Upper lobe of right lung (tissue), 1 donor: ENCODE results near the gene NDUFV3. TPM values are rescaled to one million over a fixed set of nuclear protein-coding genes. Genes with fewer than 3 reads are reported as not detected.

Source experiments
- ATAC-seq: fragments of 200-7000 bp; cut with Tn5 transposase; one replicate; pipeline ENCODE4 v1.9.1; 2020; ENCODE audit warnings: mild to moderate bottlenecking, moderate library complexity
- DNase-seq: peaks from one replicate; pipeline ENCODE4 v3.0.0-alpha.2; 2020
- H3K27ac ChIP-seq: fragments of 200-600 bp; one replicate; pipeline ENCODE4 v1.8.0; 2022
- H3K27me3 ChIP-seq: fragments of 200-600 bp; one replicate; pipeline ENCODE4 v1.8.0; 2022; ENCODE audit warnings: mild to moderate bottlenecking
- H3K36me3 ChIP-seq: fragments of 200-600 bp; one replicate; pipeline ENCODE4 v1.8.0; 2022
- H3K4me1 ChIP-seq: fragments of 200-600 bp; one replicate; pipeline ENCODE4 v1.8.0; 2022
- H3K4me3 ChIP-seq: fragments of 200-600 bp; one replicate; pipeline ENCODE4 v1.8.0; 2022; ENCODE audit warnings: mild to moderate bottlenecking
- H3K9me3 ChIP-seq: fragments of 200-600 bp; one replicate; pipeline ENCODE4 v1.8.0; 2022
- intact Hi-C: fragments of 100-400 bp; cut with DNase I; formaldehyde crosslinking; loops from one replicate; pipeline ENCODE4 v1.11.0; 2022
- total RNA-seq: library from RNA; stranded (reverse); fragmentation: NEBNext Ultra II Directional; extraction: Animal tissue kit (Norgen Biotek cat#: 25700); gene quantifications from one replicate; pipeline ENCODE4 v1.2.1, GENCODE V29; 2021
- TF ChIP-seq, protein P1 (sequence below): fragments of 200-600 bp; IDR thresholded peaks from one replicate; pipeline ENCODE4 v1.8.0; 2022; ENCODE audit warnings: antibody characterized with exemption
- donor health status: DM: no; HTN: yes; CAD: no; lungs with severe emphysema.

The NDUFV3 gene
- total RNA-seq, 1 donor from 2014 or later: 38.5 TPM

DNA sequence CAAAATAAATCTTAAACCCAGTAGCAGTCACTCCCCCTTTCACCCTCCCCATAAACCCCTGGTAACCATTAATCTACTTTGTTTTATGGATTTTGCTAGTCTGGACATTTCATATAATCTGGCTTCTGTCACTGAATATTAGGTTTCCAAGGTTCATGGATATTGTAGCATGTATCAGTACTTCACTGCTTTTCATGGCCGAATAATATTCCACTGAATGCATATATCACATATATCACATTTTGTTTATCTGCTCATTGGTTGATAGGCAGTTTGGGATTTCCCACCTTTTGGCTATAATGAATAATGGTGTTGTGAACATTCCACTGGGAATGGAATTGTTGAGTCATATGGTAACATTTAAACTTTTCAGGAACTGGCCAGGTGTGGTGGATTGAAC lies 9.2 kb upstream of the NDUFV3 start:
- Histone ChIP-seq H3K9me3 (no peaks in the 10 kb centered on the region), H3K27me3 (no peaks in the 10 kb centered on the region), H3K27ac (no peak overlapping the region), H3K36me3 (no peaks in the 10 kb centered on the region), H3K4me3 (no peak overlapping the region), H3K4me1 (peaks cover 5% of the 10 kb centered on the region)
- intact Hi-C loops: no loop called here
- TF ChIP-seq, protein P1, sequence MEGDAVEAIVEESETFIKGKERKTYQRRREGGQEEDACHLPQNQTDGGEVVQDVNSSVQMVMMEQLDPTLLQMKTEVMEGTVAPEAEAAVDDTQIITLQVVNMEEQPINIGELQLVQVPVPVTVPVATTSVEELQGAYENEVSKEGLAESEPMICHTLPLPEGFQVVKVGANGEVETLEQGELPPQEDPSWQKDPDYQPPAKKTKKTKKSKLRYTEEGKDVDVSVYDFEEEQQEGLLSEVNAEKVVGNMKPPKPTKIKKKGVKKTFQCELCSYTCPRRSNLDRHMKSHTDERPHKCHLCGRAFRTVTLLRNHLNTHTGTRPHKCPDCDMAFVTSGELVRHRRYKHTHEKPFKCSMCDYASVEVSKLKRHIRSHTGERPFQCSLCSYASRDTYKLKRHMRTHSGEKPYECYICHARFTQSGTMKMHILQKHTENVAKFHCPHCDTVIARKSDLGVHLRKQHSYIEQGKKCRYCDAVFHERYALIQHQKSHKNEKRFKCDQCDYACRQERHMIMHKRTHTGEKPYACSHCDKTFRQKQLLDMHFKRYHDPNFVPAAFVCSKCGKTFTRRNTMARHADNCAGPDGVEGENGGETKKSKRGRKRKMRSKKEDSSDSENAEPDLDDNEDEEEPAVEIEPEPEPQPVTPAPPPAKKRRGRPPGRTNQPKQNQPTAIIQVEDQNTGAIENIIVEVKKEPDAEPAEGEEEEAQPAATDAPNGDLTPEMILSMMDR: no peak
- DNase-seq (no peak), ATAC-seq (no peak)

GRCh38 chr21:42887326-42887725 lies 5.8 kb upstream of the NDUFV3 start:
- intact Hi-C loops: no loop called here
- ATAC-seq: peak; percentile 83
- H3K27ac ChIP-seq: no peak overlapping the region
- no peak overlapping the region for H3K4me3 ChIP-seq
- H3K4me1 ChIP-seq: no peaks in the 10 kb centered on the region
- H3K27me3 ChIP-seq: no peaks in the 10 kb centered on the region
- no peaks in the 10 kb centered on the region for H3K9me3 ChIP-seq
- no peaks in the 10 kb centered on the region for H3K36me3 ChIP-seq
- TF ChIP-seq, protein P1: no peak
- DNase-seq: no peak

DNA sequence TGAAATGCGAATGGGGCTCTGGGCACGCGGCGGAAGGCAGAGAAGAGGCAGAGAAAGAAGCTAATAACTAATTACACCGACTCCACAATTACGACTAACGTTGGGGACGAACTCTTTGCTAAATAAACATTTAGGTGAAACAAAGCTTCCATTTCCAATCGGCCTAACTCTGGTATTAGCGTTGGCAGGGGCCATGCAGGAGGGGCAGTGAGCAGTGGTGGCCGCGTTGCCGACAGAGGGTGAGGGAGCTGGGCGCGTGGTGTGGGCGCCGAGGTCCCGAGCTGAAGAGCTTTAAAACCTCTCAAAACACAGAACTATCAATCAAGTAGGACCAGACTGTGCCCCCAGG lies 553 bp upstream of the NDUFV3 start:
- TF ChIP-seq, protein P1: no peak
- ATAC-seq: peak; percentile 41
- H3K4me3 ChIP-seq: peak overlapping the region; percentile 95
- no peaks in the 10 kb centered on the region for H3K4me1 ChIP-seq
- peaks cover 8% of the 10 kb centered on the region for H3K36me3 ChIP-seq
- no peaks in the 10 kb centered on the region for H3K27me3 ChIP-seq
- DNase-seq: no peak
- H3K27ac ChIP-seq: peak overlapping the region; percentile 96
- intact Hi-C loops: no loop called here
- H3K9me3 ChIP-seq: no peaks in the 10 kb centered on the region

GRCh38 chr21:42900446-42900845 lies 7.3 kb downstream of the NDUFV3 start:
- TF ChIP-seq, protein P1: no peak
- intact Hi-C loops: no loop called here
- Histone ChIP-seq H3K4me3 (no peak overlapping the region), H3K4me1 (no peaks in the 10 kb centered on the region), H3K27ac (no peak overlapping the region), H3K36me3 (peaks cover 77% of the 10 kb centered on the region), H3K27me3 (no peaks in the 10 kb centered on the region), H3K9me3 (no peaks in the 10 kb centered on the region)
- DNase-seq (no peak), ATAC-seq (no peak)

GRCh38 chr21:42903817-42904216 lies 10.7 kb downstream of the NDUFV3 start:
- intact Hi-C loops: no loop called here
- Histone ChIP-seq H3K36me3 (peaks cover 87% of the 10 kb centered on the region), H3K27me3 (no peaks in the 10 kb centered on the region), H3K4me3 (no peak overlapping the region), H3K9me3 (no peaks in the 10 kb centered on the region), H3K27ac (no peak overlapping the region), H3K4me1 (no peaks in the 10 kb centered on the region)
- ATAC-seq (no peak), DNase-seq (no peak)
- TF ChIP-seq, protein P1: no peak

DNA sequence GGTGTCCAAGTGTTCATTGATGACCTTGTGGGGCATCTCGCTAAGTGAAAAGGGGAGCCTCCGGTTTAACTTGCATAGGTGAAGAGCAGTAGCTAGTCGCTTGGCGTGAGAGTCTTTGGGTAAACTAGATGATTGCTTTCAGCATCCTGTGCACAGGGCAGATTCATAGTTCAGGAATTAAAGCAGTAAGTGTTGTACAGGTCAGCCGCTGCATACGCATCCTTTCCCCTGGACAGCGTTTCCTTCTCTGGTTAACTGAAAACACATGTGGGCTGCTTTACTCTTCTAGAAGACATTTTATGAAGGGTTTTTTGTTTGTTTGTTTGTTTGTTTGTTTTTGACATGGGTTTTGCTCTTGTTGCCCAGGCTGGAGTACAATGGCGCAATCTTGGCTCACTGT lies 12.1 kb downstream of the NDUFV3 start:
- intact Hi-C loops: no loop called here
- DNase-seq (no peak), ATAC-seq (no peak)
- Histone ChIP-seq H3K27me3 (no peaks in the 10 kb centered on the region), H3K4me3 (no peak overlapping the region), H3K36me3 (peaks cover 89% of the 10 kb centered on the region), H3K9me3 (no peaks in the 10 kb centered on the region), H3K4me1 (no peaks in the 10 kb centered on the region), H3K27ac (no peak overlapping the region)
- TF ChIP-seq, protein P1: no peak
